H1 (cell line): ENCODE data around the gene COX10. TPM values are rescaled to one million over a fixed set of nuclear protein-coding genes. Genes with fewer than 3 reads are reported as not detected.

Experiments used
- CTCF ChIA-PET: fragments of 300-600 bp; sonication (Branson Sonifier 250); formaldehyde crosslinking; loops from one replicate; lab custom pipeline; 2021; ENCODE audit not compliant: partially characterized antibody; lab: Charles Lee
- POLR2A ChIA-PET: fragments of 300-600 bp; sonication (Branson Sonifier 250); formaldehyde crosslinking; loops from one replicate; lab custom pipeline; 2021; ENCODE audit warnings: inconsistent platforms; ENCODE audit not compliant: partially characterized antibody; lab: Charles Lee
- DNase-seq, 2 experiments: peaks; one replicate each; pipeline versions ENCODE4 v3.0.0 to v3.0.0-alpha.2; 2010 to 2022; ENCODE audit warnings: low spot score in 2 of 2, low read depth in 1 of 2, mixed read lengths in 1 of 2
- FAIRE-seq: peaks from 2 replicates; lab custom pipeline; 2011; peaks lifted over from hg19 to GRCh38; lab: Jason Lieb, UNC
- H2AFZ ChIP-seq: 2 replicates; pipeline ENCODE4 v1.8.1; 2012; ENCODE audit warnings: low read length, inconsistent platforms
- H2AK5ac ChIP-seq: 2 replicates; pipeline ENCODE4 v1.6.1; 2013; ENCODE audit warnings: low read depth, low read length
- H2BK120ac ChIP-seq: replicated peaks from 2 replicates; pipeline ENCODE3; 2013; ENCODE audit warnings: low read depth, low read length, inconsistent platforms
- H2BK12ac ChIP-seq: 2 replicates; pipeline ENCODE4 v1.6.1; 2013; ENCODE audit warnings: low read depth, low read length
- H2BK15ac ChIP-seq: 2 replicates; pipeline ENCODE4 v1.6.1; 2013; ENCODE audit warnings: low read length
- H2BK20ac ChIP-seq: 2 replicates; pipeline ENCODE4 v1.6.1; 2013; ENCODE audit warnings: low read length
- H2BK5ac ChIP-seq: 2 replicates; pipeline ENCODE4 v1.6.1; 2013; ENCODE audit warnings: low read depth, low read length
- H3K14ac ChIP-seq: 2 replicates; pipeline ENCODE4 v1.6.1; 2013; ENCODE audit warnings: inconsistent platforms; ENCODE audit not compliant: insufficient read length
- H3K18ac ChIP-seq: 2 replicates; pipeline ENCODE4 v1.6.1; 2013; ENCODE audit warnings: low read length; ENCODE audit errors: extremely low read depth
- H3K23ac ChIP-seq: 2 replicates; pipeline ENCODE4 v1.6.1; 2013; ENCODE audit warnings: inconsistent platforms; ENCODE audit not compliant: insufficient read length
- H3K23me2 ChIP-seq: 2 replicates; pipeline ENCODE4 v1.6.1; 2013; ENCODE audit warnings: low read depth, low read length
- H3K27ac ChIP-seq: 2 replicates; pipeline ENCODE4 v1.6.1; 2011; ENCODE audit warnings: low read depth, low read length, inconsistent platforms
- H3K27me3 ChIP-seq, 4 experiments: replicated peaks in 1 of 4; 1 replicate in 1 of 4; 2 replicates in 3 of 4; pipeline versions ENCODE4 v1.6.1 to v1.8.1; 2011 to 2013; ENCODE audit warnings: low read length in 3 of 4, mild to moderate bottlenecking in 3 of 4, inconsistent platforms in 2 of 4, mixed read lengths in 2 of 4, moderate library complexity in 1 of 4; ENCODE audit not compliant: control insufficient read depth in 3 of 4, insufficient read depth in 3 of 4; ENCODE audit errors: extremely low read depth in 1 of 4
- H3K36me3 ChIP-seq, 4 experiments: 2 replicates each; pipeline versions ENCODE4 v1.6.1 to v1.8.1; 2011 to 2013; ENCODE audit warnings: mild to moderate bottlenecking in 4 of 4, low read length in 3 of 4, moderate library complexity in 2 of 4, control low read depth in 1 of 4, inconsistent platforms in 1 of 4; ENCODE audit not compliant: insufficient read depth in 4 of 4, control insufficient read depth in 2 of 4
- H3K4ac ChIP-seq: replicated peaks from 2 replicates; pipeline ENCODE3; 2013; ENCODE audit warnings: low read length, low read depth, mixed read lengths, inconsistent platforms; ENCODE audit not compliant: insufficient read length
- H3K4me1 ChIP-seq, 4 experiments: replicated peaks in 1 of 4; 1 replicate in 1 of 4; 2 replicates in 3 of 4; pipeline versions ENCODE4 v1.6.1 to v1.8.1; 2011 to 2013; ENCODE audit warnings: low read length in 3 of 4, inconsistent platforms in 2 of 4, mixed read lengths in 1 of 4; ENCODE audit not compliant: insufficient read depth in 4 of 4, control insufficient read depth in 3 of 4
- H3K4me2 ChIP-seq, 2 experiments: 2 replicates each; pipeline versions ENCODE4 v1.6.1 to v1.8.1; 2011 to 2013; ENCODE audit warnings: low read depth in 2 of 2, low read length in 2 of 2, control low read depth in 1 of 2, inconsistent platforms in 1 of 2, mild to moderate bottlenecking in 1 of 2; ENCODE audit not compliant: insufficient read depth in 1 of 2
- H3K4me3 ChIP-seq, 4 experiments: fragments of 200-600, 300-600 bp in 1 of 4; sonication (generic), shearing (Covaris generic), sonication (Bioruptor Twin) in 1 of 4; 2 replicates each; pipeline versions ENCODE4 v1.5.1 to v1.8.1; 2011 to 2016; ENCODE audit warnings: low read length in 4 of 4, low read depth in 3 of 4, control low read depth in 2 of 4, inconsistent platforms in 2 of 4, mild to moderate bottlenecking in 2 of 4, mixed read lengths in 1 of 4, moderate library complexity in 1 of 4; ENCODE audit not compliant: insufficient read depth in 2 of 4; ENCODE audit errors: extremely low read depth in 1 of 4
- H3K56ac ChIP-seq: replicated peaks from 2 replicates; pipeline ENCODE3; 2013; ENCODE audit warnings: low read depth, mild to moderate bottlenecking, mixed read lengths, low read length, inconsistent platforms; ENCODE audit not compliant: insufficient read length
- H3K79me1 ChIP-seq: 2 replicates; pipeline ENCODE4 v1.6.1; 2013; ENCODE audit warnings: low read depth, low read length, control low read depth
- H3K79me2 ChIP-seq, 2 experiments: 2 replicates each; pipeline versions ENCODE4 v1.6.1 to v1.8.1; 2012 to 2013; ENCODE audit warnings: low read length in 2 of 2, mild to moderate bottlenecking in 2 of 2, inconsistent platforms in 1 of 2; ENCODE audit not compliant: insufficient read depth in 2 of 2, control insufficient read depth in 1 of 2
- H3K9ac ChIP-seq, 4 experiments: replicated peaks in 1 of 4; 1 replicate in 1 of 4; 2 replicates in 3 of 4; pipeline versions ENCODE4 v1.6.1 to v1.8.1; 2011 to 2013; ENCODE audit warnings: low read depth in 3 of 4, low read length in 3 of 4, control low read depth in 2 of 4, mild to moderate bottlenecking in 2 of 4, moderate library complexity in 2 of 4, inconsistent platforms in 1 of 4; ENCODE audit errors: extremely low read depth in 1 of 4
- H3K9me3 ChIP-seq, 2 experiments: 2 replicates each; pipeline versions ENCODE4 v1.6.1 to v1.8.1; 2012 to 2013; ENCODE audit warnings: mild to moderate bottlenecking in 2 of 2, moderate library complexity in 2 of 2, control low read depth in 1 of 2, inconsistent platforms in 1 of 2, low read depth in 1 of 2, low read length in 1 of 2, mixed read lengths in 1 of 2; ENCODE audit not compliant: insufficient read depth in 2 of 2
- H4K20me1 ChIP-seq, 2 experiments: replicated peaks in 1 of 2; 2 replicates each; pipeline versions ENCODE3 to v1.8.1; 2011 to 2013; ENCODE audit warnings: inconsistent platforms in 2 of 2, low read length in 2 of 2, mild to moderate bottlenecking in 1 of 2; ENCODE audit not compliant: insufficient read depth in 2 of 2, control insufficient read depth in 1 of 2
- H4K5ac ChIP-seq: 2 replicates; pipeline ENCODE4 v1.6.1; 2013; ENCODE audit warnings: low read length, low read depth, mixed read lengths, inconsistent platforms; ENCODE audit not compliant: insufficient read length
- H4K8ac ChIP-seq: 2 replicates; pipeline ENCODE4 v1.8.0; 2013; ENCODE audit warnings: mild to moderate bottlenecking, moderate library complexity, low read length, inconsistent platforms; ENCODE audit not compliant: insufficient read depth; ENCODE audit errors: extremely low read depth
- H4K91ac ChIP-seq: replicated peaks from 2 replicates; pipeline ENCODE3; 2013; ENCODE audit warnings: low read length, mixed read lengths, inconsistent platforms; ENCODE audit not compliant: insufficient read length
- EZH2 ChIP-seq: fragments of 200-600 bp; sonication (generic); IDR thresholded peaks from 2 replicates; pipeline ENCODE4 v1.7.1; 2012; ENCODE audit warnings: low read depth, mild to moderate bottlenecking, moderate library complexity, low read length, inconsistent platforms; ENCODE audit not compliant: severe bottlenecking
- RAD21 ChIP-seq, 2 experiments: IDR thresholded peaks in 1 of 2; conservative IDR thresholded peaks in 1 of 2; 2 replicates each; pipeline ENCODE4 v1.6.1; 2011; ENCODE audit warnings: low read depth in 2 of 2, low read length in 2 of 2, improper control_type of control experiment in 1 of 2, inconsistent platforms in 1 of 2, mild to moderate bottlenecking in 1 of 2, moderate library complexity in 1 of 2
- RFX5 ChIP-seq: IDR thresholded peaks from 2 replicates; pipeline ENCODE4 v1.6.1; 2011; ENCODE audit warnings: low read depth, low read length, improper control_type of control experiment, borderline replicate concordance
- SIN3A ChIP-seq, 2 experiments: IDR thresholded peaks in 1 of 2; conservative IDR thresholded peaks in 1 of 2; 2 replicates each; pipeline ENCODE4 v1.6.1; 2011 to 2012; ENCODE audit warnings: low read length in 2 of 2, improper control_type of control experiment in 1 of 2, low read depth in 1 of 2, mild to moderate bottlenecking in 1 of 2
- SP2 ChIP-seq: IDR thresholded peaks from 2 replicates; pipeline ENCODE4 v1.6.1; 2012; ENCODE audit warnings: mild to moderate bottlenecking, low read length, inconsistent platforms
- ZNF274 ChIP-seq: IDR thresholded peaks from 2 replicates; pipeline ENCODE4 v1.7.0; 2012; ENCODE audit warnings: low read length, borderline replicate concordance; ENCODE audit errors: extremely low read depth
- WGBS, 2 experiments: shearing (Covaris generic) in 1 of 2; methylation state at CpG; one replicate each; pipeline versions ENCODE4 v1.1.6 to v1.1.7; 2013 to 2015; ENCODE audit warnings: low lambda C conversion rate in 2 of 2, mixed read lengths in 2 of 2, inconsistent platforms in 1 of 2, low coverage in 1 of 2, missing lambda C conversion rate in 1 of 2; ENCODE audit not compliant: insufficient replicate concordance in 2 of 2, insufficient coverage in 1 of 2, insufficient read length in 1 of 2; ENCODE audit errors: extremely low coverage in 1 of 2, missing lambda C conversion rate in 1 of 2; 5-methylcytosine and 5-hydroxymethylcytosine counted together
- polyA plus RNA-seq, 7 experiments: library from polyadenylated mRNA; depleted of rRNA in 3 of 7; stranded (reverse) in 5 of 7; unstranded in 2 of 7; fragments of >200 nt in 5 of 7; fragments of 200-250 nt in 2 of 7; gene quantifications; 1 replicate in 5 of 7; 2 replicates in 1 of 7; 4 replicates in 1 of 7; pipeline versions ENCODE4 v1.2.1 to v1.2.3, GENCODE V29; 2011 to 2013; ENCODE audit warnings: missing spikeins in 2 of 7, mixed read lengths in 2 of 7
- total RNA-seq: library from RNA; stranded (reverse); fragmentation: NEBNext Ultra II Directional; extraction: Animal tissue kit (Norgen Biotek cat#: 25700); gene quantifications from 2 replicates; pipeline ENCODE4 v1.2.1, GENCODE V29; 2021

Gene COX10
- total and polyA plus RNA-seq, 2 of the 8 experiments (the other 6 are each of a cell fraction or from before 2014, with no cell fraction given), result 18.0 to 23.0 TPM

GRCh38 chr17:14124854-14125253, 55.5 kb downstream of the COX10 start:
- H3K4ac ChIP-seq, result no peak overlapping the region
- 86% methylated on average over 4 of the region's 4 CpGs; no CpG with 5 or more reads in 1 of the 2 experiments for WGBS, 2 experiments
- H3K9me3 ChIP-seq, result no peaks in the 10 kb centered on the region
- no peak for DNase-seq
- H3K4me1 ChIP-seq, result peaks cover 0 to 5% (median 1%) of the 10 kb centered on the region in 4 experiments; a peak in 4 of 7 replicates
- H3K9ac ChIP-seq, result no peak overlapping the region
- H3K36me3 ChIP-seq, result no peaks in the 10 kb centered on the region
- H2AFZ ChIP-seq, result no peak overlapping the region
- no peak overlapping the region for H3K56ac ChIP-seq
- H4K20me1 ChIP-seq, result peaks cover 0 to 4% of the 10 kb centered on the region in 2 experiments
- no peak overlapping the region for H2BK5ac ChIP-seq
- H2BK12ac ChIP-seq, result no peak overlapping the region
- H3K27ac ChIP-seq, result no peak overlapping the region
- H3K4me2 ChIP-seq, result no peak overlapping the region
- TF ChIP-seq ZNF274, result no peak
- no peak for TF ChIP-seq RFX5
- no peak for TF ChIP-seq RAD21 (IDR thresholded peaks at IDR 0.05 in 1 of 2, conservative IDR thresholded peaks at IDR 0.05 in 1 of 2; ENCODE audit: low read depth in 2 of 2, low read length in 2 of 2)
- no peak for TF ChIP-seq SP2
- no peak for TF ChIP-seq SIN3A (conservative IDR thresholded peaks at IDR 0.05 in 1 of 2, IDR thresholded peaks at IDR 0.05 in 1 of 2; ENCODE audit: low read depth in 1 of 2, low read length in 2 of 2)
- TF ChIP-seq EZH2, result no peak
- TF ChIP-seq, all 59 proteins: peak for 0
- Histone ChIP-seq H3K23ac (no peak overlapping the region), H3K79me2 (peaks cover 3 to 14% of the 10 kb centered on the region in 2 experiments; a peak in 2 of 4 replicates), H2AK5ac (no peak overlapping the region), H4K5ac (no peak overlapping the region), H2BK120ac (no peak overlapping the region), H3K14ac (no peak overlapping the region), H3K79me1 (no peaks in the 10 kb centered on the region), H3K18ac (no peak overlapping the region), H3K27me3 (no peaks in the 10 kb centered on the region), H2BK20ac (no peak overlapping the region), H4K8ac (no peak overlapping the region), H3K4me3 (no peak overlapping the region), H3K23me2 (no peaks in the 10 kb centered on the region), H2BK15ac (no peak overlapping the region), H4K91ac (no peak overlapping the region)
- FAIRE-seq, result no peak
- ChIA-PET CTCF (no interaction called here), POLR2A (no interaction called here)
